SU-DHL-6 (cell line): ENCODE measurements around the gene DLG2.

Experiments used
- H2AFZ ChIP-seq: fragments of 200-600 bp; sonication (generic); 2 replicates; pipeline ENCODE4 v1.6.1; 2014; ENCODE audit warnings: low read depth, mild to moderate bottlenecking, moderate library complexity, mixed read lengths, antibody characterized with exemption, low read length; ENCODE audit not compliant: severe bottlenecking
- H3F3A ChIP-seq: fragments of 200-600 bp; shearing (Covaris generic); 2 replicates; pipeline ENCODE4 v1.6.0; 2016; ENCODE audit warnings: antibody characterized with exemption, mild to moderate bottlenecking; ENCODE audit not compliant: insufficient read depth
- H3K27ac ChIP-seq: fragments of 200-600 bp; sonication (generic); 2 replicates; pipeline ENCODE4 v1.5.1; 2016; ENCODE audit warnings: low read depth, mild to moderate bottlenecking, low read length, moderate library complexity, mixed read lengths
- H3K27me3 ChIP-seq: fragments of 200-600 bp; sonication (generic), shearing (Covaris generic); 2 replicates; pipeline ENCODE4 v1.6.0; 2014; ENCODE audit warnings: mild to moderate bottlenecking, low read length
- H3K36me3 ChIP-seq: fragments of 200-600 bp; sonication (generic); 2 replicates; pipeline ENCODE4 v1.6.1; 2014; ENCODE audit warnings: mild to moderate bottlenecking, low read length, mixed read lengths
- H3K4me2 ChIP-seq: fragments of 300-600, 200-600 bp; shearing (Covaris generic), sonication (generic); 2 replicates; pipeline ENCODE4 v1.6.0; 2014; ENCODE audit warnings: low read length, low read depth, mild to moderate bottlenecking; ENCODE audit not compliant: poor library complexity, severe bottlenecking
- H3K4me3 ChIP-seq: fragments of 200-600 bp; sonication (generic); 2 replicates; pipeline ENCODE4 v1.5.1; 2014; ENCODE audit warnings: antibody characterized with exemption, low read length, mild to moderate bottlenecking, mixed read lengths; ENCODE audit not compliant: insufficient read depth, poor library complexity, severe bottlenecking
- H3K79me2 ChIP-seq: fragments of 200-600 bp; sonication (generic); 2 replicates; pipeline ENCODE4 v1.6.1; 2014; ENCODE audit warnings: mild to moderate bottlenecking, low read length, moderate library complexity; ENCODE audit not compliant: insufficient read depth
- H3K9ac ChIP-seq: fragments of 200-600 bp; sonication (generic); 2 replicates; pipeline ENCODE4 v1.7.0; 2014; ENCODE audit warnings: mild to moderate bottlenecking, low read length
- H3K9me2 ChIP-seq: fragments of 200-600 bp; sonication (generic); replicated peaks from 2 replicates; pipeline ENCODE4 v1.6.1; 2014; ENCODE audit warnings: low read length; ENCODE audit not compliant: insufficient read depth
- H3K9me3 ChIP-seq: fragments of 200-600 bp; sonication (generic); 2 replicates; pipeline ENCODE4 v1.6.1; 2014; ENCODE audit warnings: low read length, mixed read lengths; ENCODE audit not compliant: insufficient read depth
- H4K20me1 ChIP-seq: fragments of 200-600 bp; sonication (generic); 2 replicates; pipeline ENCODE4 v1.6.1; 2014; ENCODE audit warnings: low read depth, mild to moderate bottlenecking, antibody characterized with exemption, low read length, moderate library complexity, mixed read lengths
- CTCF ChIP-seq: fragments of 200-600 bp; sonication (generic); IDR thresholded peaks from one replicate; pipeline ENCODE4 v1.5.1; 2017; ENCODE audit warnings: antibody characterized with exemption, mild to moderate bottlenecking, low read length, moderate library complexity; ENCODE audit not compliant: insufficient read depth, poor library complexity, severe bottlenecking
- EZH2phosphoT487 ChIP-seq: fragments of 200-600 bp; sonication (generic), shearing (Covaris generic); conservative IDR thresholded peaks from 2 replicates; pipeline ENCODE4 v1.6.1; 2018; ENCODE audit warnings: mild to moderate bottlenecking, antibody characterized with exemption, low read length, moderate library complexity, mixed read lengths

The DLG2 gene

DNA sequence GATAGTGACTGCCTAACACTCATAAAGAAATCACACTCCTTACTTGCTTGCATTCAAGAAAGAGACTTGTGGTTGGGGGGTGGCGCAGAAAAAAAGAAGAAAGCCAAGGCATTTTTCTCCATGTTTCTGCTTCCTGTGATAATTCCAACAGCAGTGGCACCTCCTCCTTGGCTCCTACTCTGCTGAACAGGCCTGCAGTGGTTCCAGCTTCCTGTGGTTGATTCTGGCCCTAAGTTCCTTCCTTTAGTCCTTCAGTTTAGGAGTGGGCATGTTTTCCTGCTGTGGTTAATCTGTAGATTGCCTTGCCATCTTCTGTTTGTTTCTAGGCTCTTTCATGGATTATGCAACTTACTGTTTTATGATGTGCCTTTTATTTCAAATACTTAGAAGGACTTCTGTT lies 940.4 kb downstream of the DLG2 start:
- Histone ChIP-seq H3K4me3 (no peak overlapping the region), H4K20me1 (no peaks in the 10 kb centered on the region), H3K79me2 (no peaks in the 10 kb centered on the region), H3K9me2 (no peaks in the 10 kb centered on the region), H3K36me3 (no peaks in the 10 kb centered on the region), H3K27me3 (no peaks in the 10 kb centered on the region), H3K4me2 (no peak overlapping the region), H3K9ac (no peak overlapping the region), H2AFZ (no peak overlapping the region), H3F3A (no peaks in the 10 kb centered on the region), H3K27ac (no peak overlapping the region), H3K9me3 (no peaks in the 10 kb centered on the region)
- no peak for TF ChIP-seq CTCF
- no peak for TF ChIP-seq EZH2phosphoT487

- H3K9ac ChIP-seq: no peak overlapping the region
- H3K4me2 ChIP-seq: no peak overlapping the region
- no peaks in the 10 kb centered on the region for H3K9me3 ChIP-seq
- no peaks in the 10 kb centered on the region for H3K9me2 ChIP-seq
- no peak overlapping the region for H2AFZ ChIP-seq
- H3K27me3 ChIP-seq: no peaks in the 10 kb centered on the region
- H3K4me3 ChIP-seq: no peak overlapping the region
- H3K27ac ChIP-seq: no peak overlapping the region
- no peaks in the 10 kb centered on the region for H3K36me3 ChIP-seq
- H3F3A ChIP-seq: no peaks in the 10 kb centered on the region
- no peaks in the 10 kb centered on the region for H4K20me1 ChIP-seq
- TF ChIP-seq EZH2phosphoT487: no peak
- TF ChIP-seq CTCF: no peak
- H3K79me2 ChIP-seq: no peaks in the 10 kb centered on the region
These were observed 941.2 kb downstream of the DLG2 start for GRCh38 chr11:84685976-84686375.

DNA sequence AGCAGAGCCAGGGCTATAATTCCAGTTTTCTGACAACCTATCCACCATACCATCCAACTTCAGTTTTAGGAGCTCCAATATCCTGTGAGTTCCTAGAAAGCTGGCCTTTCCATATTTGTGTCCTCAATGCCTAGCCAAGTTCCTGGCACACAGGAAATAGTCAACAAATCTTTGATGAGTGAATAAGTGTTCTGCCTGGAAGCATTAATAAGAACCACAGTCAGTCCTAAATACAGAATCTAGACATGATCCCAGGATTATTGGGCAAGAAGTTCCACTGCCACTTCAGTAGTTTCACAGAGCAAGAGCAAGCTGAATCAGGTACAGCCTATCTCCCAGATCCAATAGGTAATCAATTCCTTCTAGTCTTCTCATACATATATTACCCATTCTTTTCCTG lies 942.0 kb downstream of the DLG2 start:
- H3K9me2 ChIP-seq: no peaks in the 10 kb centered on the region
- H3K9ac ChIP-seq: no peak overlapping the region
- H3K36me3 ChIP-seq: no peaks in the 10 kb centered on the region
- H4K20me1 ChIP-seq: no peaks in the 10 kb centered on the region
- H3K27ac ChIP-seq: no peak overlapping the region
- no peaks in the 10 kb centered on the region for H3K9me3 ChIP-seq
- H2AFZ ChIP-seq: no peak overlapping the region
- H3K4me3 ChIP-seq: no peak overlapping the region
- H3K79me2 ChIP-seq: no peaks in the 10 kb centered on the region
- no peak for TF ChIP-seq EZH2phosphoT487
- TF ChIP-seq CTCF: no peak
- no peak overlapping the region for H3K4me2 ChIP-seq
- H3K27me3 ChIP-seq: no peaks in the 10 kb centered on the region
- no peaks in the 10 kb centered on the region for H3F3A ChIP-seq

DNA sequence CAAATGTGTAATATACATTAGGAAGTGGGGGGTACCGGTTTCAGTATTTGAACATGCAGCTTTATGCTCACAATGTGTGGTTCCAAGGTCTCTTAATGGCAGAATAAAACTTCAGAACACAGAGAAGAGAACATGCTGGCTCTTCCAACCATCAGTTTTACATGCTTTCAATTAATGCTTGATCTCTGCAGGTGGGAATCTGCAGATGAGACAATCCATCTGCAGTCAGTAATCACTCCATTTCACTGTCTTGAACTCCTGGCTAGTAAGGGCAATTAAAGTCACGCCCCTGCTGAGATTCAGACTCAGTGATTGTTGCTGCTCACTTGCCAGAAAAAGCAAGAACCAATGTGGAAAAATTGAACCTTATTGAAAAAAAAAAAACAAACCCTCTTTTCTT lies 945.7 kb downstream of the DLG2 start:
- TF ChIP-seq EZH2phosphoT487: no peak
- H3F3A ChIP-seq: no peaks in the 10 kb centered on the region
- no peaks in the 10 kb centered on the region for H3K79me2 ChIP-seq
- H3K9me3 ChIP-seq: no peaks in the 10 kb centered on the region
- no peak overlapping the region for H2AFZ ChIP-seq
- no peak overlapping the region for H3K9ac ChIP-seq
- no peak overlapping the region for H3K27ac ChIP-seq
- no peaks in the 10 kb centered on the region for H3K27me3 ChIP-seq
- no peak overlapping the region for H3K4me2 ChIP-seq
- no peaks in the 10 kb centered on the region for H3K9me2 ChIP-seq
- no peaks in the 10 kb centered on the region for H3K36me3 ChIP-seq
- H4K20me1 ChIP-seq: no peaks in the 10 kb centered on the region
- H3K4me3 ChIP-seq: no peak overlapping the region
